B cell (primary cell): ENCODE measurements around the gene MMAB. TPM values are rescaled to one million over a fixed set of nuclear protein-coding genes. Genes with fewer than 3 reads are reported as not detected.

ENCODE experiments used
- ATAC-seq: fragments of 200-7000 bp; cut with Tn5 transposase; one replicate; pipeline ENCODE4 v1.10.0; 2021; ENCODE audit warnings: low read depth, mild to moderate bottlenecking, moderate number of reproducible peaks, moderate library complexity
- CTCF ChIA-PET: fragments of 350-600 bp; sonication (Branson Sonifier 250); formaldehyde crosslinking; loops from one replicate; lab custom pipeline; 2021; ENCODE audit warnings: antibody characterized with exemption, inconsistent platforms; lab: Charles Lee
- POLR2A ChIA-PET: fragments of 350-600 bp; sonication (Branson Sonifier 250); formaldehyde crosslinking; loops from one replicate; lab custom pipeline; 2021; ENCODE audit warnings: antibody characterized with exemption; lab: Charles Lee
- DNase-seq: peaks from one replicate; pipeline ENCODE4 v3.0.0; 2013
- H2AFZ ChIP-seq: 2 replicates; pipeline ENCODE4 v1.6.1; 2012; ENCODE audit warnings: mild to moderate bottlenecking, low read depth, low read length; ENCODE audit not compliant: insufficient read depth, poor library complexity, severe bottlenecking
- H3K27ac ChIP-seq, 2 donors: 1 replicate in 1 of 2; 2 replicates in 1 of 2; pipeline ENCODE4 v1.5.1; 2012 to 2013; ENCODE audit warnings: low read length in 2 of 2, mild to moderate bottlenecking in 2 of 2, moderate library complexity in 1 of 2
- H3K27me3 ChIP-seq, 4 experiments: fragments of 200-600 bp in 1 of 4; sonication (generic) in 1 of 4; replicated peaks in 1 of 4; 1 replicate in 2 of 4; 2 replicates in 2 of 4; pipeline versions ENCODE4 v1.6.1 to v1.7.0; 2013 to 2016; ENCODE audit warnings: low read length in 3 of 4, mild to moderate bottlenecking in 2 of 4, mixed read lengths in 1 of 4, moderate library complexity in 1 of 4; ENCODE audit not compliant: insufficient read depth in 4 of 4, control insufficient read depth in 3 of 4; ENCODE audit errors: control extremely low read depth in 1 of 4
- H3K36me3 ChIP-seq, 2 experiments: replicated peaks in 1 of 2; 1 replicate in 1 of 2; 2 replicates in 1 of 2; pipeline versions ENCODE4 v1.6.1 to v1.7.1; 2013; ENCODE audit warnings: low read length in 1 of 2; ENCODE audit not compliant: insufficient read depth in 2 of 2, control insufficient read depth in 1 of 2; ENCODE audit errors: control extremely low read depth in 1 of 2, extremely low read depth in 1 of 2
- H3K4me1 ChIP-seq, 2 donors: fragments of 200-600 bp in 1 of 2; sonication (generic) in 1 of 2; 1 replicate in 1 of 2; 2 replicates in 1 of 2; pipeline versions ENCODE4 v1.5.1 to v1.6.1; 2013 to 2017; ENCODE audit warnings: low read length in 2 of 2; ENCODE audit not compliant: control insufficient read depth in 2 of 2, insufficient read depth in 2 of 2
- H3K4me2 ChIP-seq: replicated peaks from 2 replicates; pipeline ENCODE3; 2012; ENCODE audit warnings: mild to moderate bottlenecking, low read depth, low read length; ENCODE audit not compliant: poor library complexity, severe bottlenecking
- H3K4me3 ChIP-seq, 5 experiments: fragments of 200-600 bp in 1 of 5; sonication (generic) in 1 of 5; 1 replicate in 3 of 5; 2 replicates in 2 of 5; pipeline versions ENCODE4 v1.5.1 to v1.7.0; 2011 to 2016; ENCODE audit warnings: low read length in 4 of 5, mild to moderate bottlenecking in 4 of 5, low read depth in 2 of 5, control low read depth in 1 of 5, moderate library complexity in 1 of 5; ENCODE audit not compliant: insufficient read depth in 1 of 5; ENCODE audit errors: control extremely low read depth in 1 of 5, extremely low read depth in 1 of 5
- H3K79me2 ChIP-seq: fragments of 200-600 bp; sonication (generic); one replicate; pipeline ENCODE4 v1.6.0; 2016; ENCODE audit warnings: low read length; ENCODE audit not compliant: control insufficient read depth, insufficient read depth
- H3K9ac ChIP-seq: fragments of 200-600 bp; sonication (generic); 2 replicates; pipeline ENCODE4 v1.6.1; 2017; ENCODE audit warnings: mild to moderate bottlenecking, low read length, moderate library complexity
- H3K9me3 ChIP-seq, 3 donors: one replicate each; pipeline versions ENCODE4 v1.6.1 to v1.7.1; 2013; ENCODE audit warnings: low read length in 2 of 3; ENCODE audit not compliant: control insufficient read depth in 2 of 3, insufficient read depth in 1 of 3; ENCODE audit errors: control extremely low read depth in 1 of 3
- H4K20me1 ChIP-seq: 2 replicates; pipeline ENCODE4 v1.6.0; 2012; ENCODE audit warnings: mild to moderate bottlenecking, low read length; ENCODE audit not compliant: insufficient read depth, control insufficient read depth, poor library complexity, severe bottlenecking
- H3K27ac Mint-ChIP-seq: one replicate; pipeline ENCODE4 v1.8.0; 2021; ENCODE audit warnings: mixed read lengths
- H3K27me3 Mint-ChIP-seq: one replicate; pipeline ENCODE4 v1.8.0; 2021; ENCODE audit warnings: mixed read lengths
- H3K4me1 Mint-ChIP-seq: one replicate; pipeline ENCODE4 v1.8.0; 2021; ENCODE audit warnings: mixed read lengths
- H3K4me3 Mint-ChIP-seq: one replicate; pipeline ENCODE4 v1.8.0; 2021; ENCODE audit warnings: mixed read lengths
- H3K9me3 Mint-ChIP-seq: one replicate; pipeline ENCODE4 v1.8.0; 2022; ENCODE audit warnings: mixed read lengths; ENCODE audit not compliant: insufficient read depth
- CTCF ChIP-seq: fragments of 200-600 bp; IDR thresholded peaks from one replicate; pipeline ENCODE4 v1.8.0; 2022; ENCODE audit warnings: antibody characterized with exemption, mild to moderate bottlenecking
- EZH2 ChIP-seq: IDR thresholded peaks from 2 replicates; pipeline ENCODE4 v1.6.1; 2012; ENCODE audit warnings: borderline replicate concordance, low read depth, mild to moderate bottlenecking, moderate library complexity, low read length; ENCODE audit not compliant: insufficient read depth, poor library complexity, severe bottlenecking
- WGBS: methylation state at CpG from one replicate; pipeline ENCODE4 v1.1.5; 2013; ENCODE audit warnings: missing lambda C conversion rate; ENCODE audit not compliant: insufficient coverage; 5-methylcytosine and 5-hydroxymethylcytosine counted together
- intact Hi-C: fragments of 100-400 bp; cut with micrococcal nuclease; formaldehyde crosslinking; loops from one replicate; pipeline ENCODE4 v1.10.0; 2022
- polyA plus RNA-seq: library from polyadenylated mRNA; depleted of rRNA; stranded (reverse); fragments of >200 nt; gene quantifications from 2 replicates; pipeline ENCODE4 v1.2.3, GENCODE V29; 2012
- total RNA-seq, 2 donors: library from RNA; stranded (reverse); fragments of 120-200 nt in 1 of 2; gene quantifications; 1 replicate in 1 of 2; 2 replicates in 1 of 2; pipeline versions ENCODE4 v1.2.3 to v1.2.4, GENCODE V29; 2013 to 2022

The MMAB gene
- total and polyA plus RNA-seq, 2 donors (not counting 1 experiment from before 2014, with no cell fraction given): 15.0 to 20.5 TPM

- peaks cover 3% of the 10 kb centered on the region for H3K4me1 Mint-ChIP-seq
- intact Hi-C loops: no loop called here
- no peaks in the 10 kb centered on the region for H3K4me1 ChIP-seq
- CTCF ChIA-PET: no interaction called here
- ATAC-seq (no peak), DNase-seq (no peak)
- no peaks in the 10 kb centered on the region for H4K20me1 ChIP-seq
- H3K4me2 ChIP-seq: no peak overlapping the region
- TF ChIP-seq CTCF (no peak), EZH2 (no peak)
- no peak overlapping the region for H2AFZ ChIP-seq
- H3K9me3 Mint-ChIP-seq: no peaks in the 10 kb centered on the region
- H3K9me3 ChIP-seq: no peaks in the 10 kb centered on the region
- POLR2A ChIA-PET: no interaction called here
- H3K27me3 Mint-ChIP-seq: peaks cover 19% of the 10 kb centered on the region
- no peak overlapping the region for H3K9ac ChIP-seq
- no peak overlapping the region for H3K4me3 Mint-ChIP-seq
- no peak overlapping the region for H3K4me3 ChIP-seq
- H3K27me3 ChIP-seq: peaks cover 0 to 18% (median 1%) of the 10 kb centered on the region in 4 experiments
- WGBS: 92% methylated on average over 8 of the region's 8 CpGs
- no peaks in the 10 kb centered on the region for H3K36me3 ChIP-seq
- no peak overlapping the region for H3K27ac Mint-ChIP-seq
- H3K27ac ChIP-seq: no peak overlapping the region
- H3K79me2 ChIP-seq: no peaks in the 10 kb centered on the region
Measured at GRCh38 chr12:109619002-109619604, 45.8 kb upstream of the MMAB start.

DNA sequence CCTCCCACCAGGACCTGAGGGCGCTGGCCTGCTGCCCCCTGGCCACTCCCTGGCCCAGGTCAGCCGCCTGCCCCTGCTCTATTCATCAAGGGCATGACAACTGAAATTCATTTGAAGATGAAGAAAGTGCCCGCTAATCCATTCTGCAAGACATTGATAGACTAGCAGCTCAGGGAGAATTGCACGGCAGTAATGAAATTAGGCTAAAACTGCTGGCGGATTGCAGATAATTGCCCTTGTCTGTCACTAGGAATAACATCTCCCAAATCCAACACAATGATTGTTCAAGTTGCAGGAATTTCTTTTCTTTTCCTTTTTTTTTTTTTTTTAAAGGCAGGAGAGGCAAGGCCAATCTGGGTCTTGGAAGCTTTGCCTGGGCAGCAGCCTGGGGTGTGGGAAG, 44.8 kb upstream of the MMAB start:
- Histone ChIP-seq H3K4me3 (no peak overlapping the region), H3K27me3 (peaks cover 0 to 18% (median 1%) of the 10 kb centered on the region in 4 experiments), H3K4me1 (no peaks in the 10 kb centered on the region), H3K36me3 (no peaks in the 10 kb centered on the region), H3K9ac (no peak overlapping the region), H4K20me1 (no peaks in the 10 kb centered on the region), H3K4me2 (no peak overlapping the region), H3K27ac (no peak overlapping the region), H3K79me2 (no peaks in the 10 kb centered on the region), H2AFZ (no peak overlapping the region), H3K9me3 (no peaks in the 10 kb centered on the region)
- DNase-seq (no peak), ATAC-seq (no peak)
- intact Hi-C loops: no loop called here
- H3K27ac Mint-ChIP-seq: no peak overlapping the region
- TF ChIP-seq EZH2 (no peak), CTCF (no peak)
- peaks cover 3% of the 10 kb centered on the region for H3K4me1 Mint-ChIP-seq
- WGBS: 95% methylated on average over 4 of the region's 5 CpGs
- CTCF ChIA-PET: no interaction called here
- no peaks in the 10 kb centered on the region for H3K9me3 Mint-ChIP-seq
- H3K4me3 Mint-ChIP-seq: no peak overlapping the region
- POLR2A ChIA-PET: no interaction called here
- peaks cover 24% of the 10 kb centered on the region for H3K27me3 Mint-ChIP-seq
